Endothelial cell of umbilical vein (primary cell): Measurements from ENCODE around the gene PHACTR1. TPM values are rescaled to one million over a fixed set of nuclear protein-coding genes. Genes with fewer than 3 reads are reported as not detected.

Experiments used
- BruUV-seq: library from RNA; stranded (reverse); fragments of 400-500 nt; replicated peaks from 2 replicates; lab custom pipeline; 2021; lab: Mats Ljungman, UMichigan
- CTCF ChIA-PET: fragments of 300-600, 350-600 bp; sonication (Branson Sonifier 250); formaldehyde crosslinking; loops from one replicate; lab custom pipeline; 2021; ENCODE audit warnings: antibody characterized with exemption, inconsistent platforms; lab: Charles Lee
- POLR2A ChIA-PET: fragments of 300-600, 350-600 bp; sonication (Branson Sonifier 250); formaldehyde crosslinking; loops from one replicate; lab custom pipeline; 2021; ENCODE audit warnings: antibody characterized with exemption, inconsistent platforms; lab: Charles Lee
- DNase-seq: peaks from one replicate; pipeline ENCODE4 v3.0.0-alpha.2; 2011; ENCODE audit warnings: low read depth, low spot score
- FAIRE-seq: peaks from 2 replicates; lab custom pipeline; 2011; peaks lifted over from hg19 to GRCh38; lab: Jason Lieb, UNC
- H2AFZ ChIP-seq: 2 replicates; pipeline ENCODE4 v1.6.0; 2012; ENCODE audit warnings: low read depth, low read length, control low read depth, inconsistent platforms
- H3K27ac ChIP-seq: 2 replicates; pipeline ENCODE4 v1.5.1; 2011; ENCODE audit warnings: low read depth, mild to moderate bottlenecking, control low read depth, low read length, moderate library complexity; ENCODE audit not compliant: insufficient read depth
- H3K27me3 ChIP-seq, 2 experiments: 2 replicates each; pipeline versions ENCODE4 v1.6.0 to v1.6.1; 2011; ENCODE audit warnings: low read length in 2 of 2, mixed read lengths in 1 of 2; ENCODE audit not compliant: control insufficient read depth in 2 of 2, insufficient read depth in 2 of 2
- H3K36me3 ChIP-seq, 2 experiments: 2 replicates in 1 of 2; 3 replicates in 1 of 2; pipeline ENCODE4 v1.5.1; 2011; ENCODE audit warnings: low read length in 2 of 2, mild to moderate bottlenecking in 1 of 2, moderate library complexity in 1 of 2; ENCODE audit not compliant: control insufficient read depth in 2 of 2, insufficient read depth in 2 of 2; ENCODE audit errors: extremely low read depth in 1 of 2
- H3K4me1 ChIP-seq: 3 replicates; pipeline ENCODE4 v1.5.1; 2011; ENCODE audit warnings: mild to moderate bottlenecking, low read length; ENCODE audit not compliant: control insufficient read depth, insufficient read depth; ENCODE audit errors: extremely low read depth
- H3K4me2 ChIP-seq: 2 replicates; pipeline ENCODE4 v1.6.1; 2011; ENCODE audit warnings: low read length, control low read depth, mixed read lengths; ENCODE audit not compliant: insufficient read depth
- H3K4me3 ChIP-seq, 3 experiments: fragments of 200-600 bp in 1 of 3; sonication (generic), shearing (Covaris generic) in 1 of 3; replicated peaks in 1 of 3; 2 replicates each; pipeline ENCODE4 v1.5.1; 2011 to 2016; ENCODE audit warnings: control low read depth in 3 of 3, low read length in 3 of 3, mild to moderate bottlenecking in 2 of 3, inconsistent platforms in 1 of 3, low read depth in 1 of 3, moderate library complexity in 1 of 3; ENCODE audit not compliant: insufficient read depth in 1 of 3
- H3K79me2 ChIP-seq: 2 replicates; pipeline ENCODE4 v1.6.0; 2012; ENCODE audit warnings: low read length, inconsistent platforms; ENCODE audit not compliant: control insufficient read depth, insufficient read depth
- H3K9ac ChIP-seq: replicated peaks from 2 replicates; pipeline ENCODE3; 2011; ENCODE audit warnings: low read length, control low read depth; ENCODE audit not compliant: insufficient read depth; ENCODE audit errors: extremely low read depth
- H3K9me1 ChIP-seq: replicated peaks from 3 replicates; pipeline ENCODE4 v1.6.0; 2011; ENCODE audit warnings: mild to moderate bottlenecking, low read length; ENCODE audit not compliant: control insufficient read depth, insufficient read depth; ENCODE audit errors: extremely low read depth
- H3K9me3 ChIP-seq: replicated peaks from 2 replicates; pipeline ENCODE4 v1.5.1; 2012; ENCODE audit warnings: low read length, inconsistent platforms; ENCODE audit not compliant: control insufficient read depth, insufficient read depth
- H4K20me1 ChIP-seq: replicated peaks from 2 replicates; pipeline ENCODE3; 2011; ENCODE audit warnings: mild to moderate bottlenecking, low read length; ENCODE audit not compliant: control insufficient read depth, insufficient read depth; ENCODE audit errors: extremely low read depth
- CTCF ChIP-seq, 2 donors: IDR thresholded peaks; 1 replicate in 1 of 2; 2 replicates in 1 of 2; pipeline ENCODE4 v1.5.1; 2011; ENCODE audit warnings: low read length in 2 of 2, mild to moderate bottlenecking in 2 of 2, moderate library complexity in 2 of 2, control low read depth in 1 of 2, inconsistent platforms in 1 of 2, low read depth in 1 of 2; ENCODE audit not compliant: insufficient read depth in 1 of 2; ENCODE audit errors: extremely low read depth in 1 of 2
- EZH2 ChIP-seq: IDR thresholded peaks from 2 replicates; pipeline ENCODE4 v1.6.1; 2012; ENCODE audit warnings: borderline replicate concordance, low read depth, mild to moderate bottlenecking, moderate library complexity, low read length, inconsistent platforms; ENCODE audit not compliant: severe bottlenecking
- FOS ChIP-seq: IDR thresholded peaks from 2 replicates; pipeline ENCODE4 v1.6.1; 2011; ENCODE audit warnings: mild to moderate bottlenecking, low read length, moderate library complexity, borderline replicate concordance; ENCODE audit not compliant: insufficient read depth
- GATA2 ChIP-seq: IDR thresholded peaks from 2 replicates; pipeline ENCODE4 v1.7.0; 2011; ENCODE audit warnings: low read depth, mild to moderate bottlenecking, moderate library complexity, mixed read lengths, low read length; ENCODE audit not compliant: insufficient read length, insufficient read depth
- JUN ChIP-seq: IDR thresholded peaks from 2 replicates; pipeline ENCODE4 v1.6.1; 2011; ENCODE audit warnings: borderline replicate concordance, low read depth; ENCODE audit not compliant: insufficient read length, insufficient read depth
- MAX ChIP-seq: IDR thresholded peaks from 2 replicates; pipeline ENCODE4 v1.6.1; 2011; ENCODE audit not compliant: insufficient read depth, insufficient read length
- MYC ChIP-seq: IDR thresholded peaks from one replicate; pipeline ENCODE4 v1.6.1; 2011; ENCODE audit warnings: mild to moderate bottlenecking, low read depth, low read length
- POLR2A ChIP-seq: IDR thresholded peaks from 2 replicates; pipeline ENCODE4 v1.6.1; 2012; ENCODE audit warnings: low read depth, mild to moderate bottlenecking, control low read depth, low read length
- POLR2AphosphoS5 ChIP-seq: IDR thresholded peaks from 2 replicates; pipeline ENCODE4 v1.6.1; 2012; ENCODE audit warnings: low read depth, mild to moderate bottlenecking, control low read depth, low read length, moderate library complexity; ENCODE audit not compliant: insufficient read depth
- dilution Hi-C: fragments of 300-500 bp; cut with MboI; formaldehyde crosslinking; loops from one replicate; pipeline ENCODE4 v1.15.0; 2019; ENCODE audit warnings: low sequenced_read_pairs; ENCODE audit not compliant: extremely low pct_ligation_motif_present
- intact Hi-C: fragments of 100-400 bp; cut with micrococcal nuclease; formaldehyde crosslinking; loops from one replicate; pipeline ENCODE4 v1.10.0; 2022
- polyA plus RNA-seq, 4 experiments: library from polyadenylated mRNA; depleted of rRNA in 3 of 4; stranded (reverse) in 3 of 4; unstranded in 1 of 4; fragments of >200 nt; gene quantifications; 2 replicates each; pipeline versions ENCODE4 v1.2.1 to v1.2.3, GENCODE V29; 2011 to 2012; ENCODE audit warnings: missing spikeins in 1 of 4
- total RNA-seq: library from RNA; stranded (reverse); gene quantifications from 2 replicates; pipeline ENCODE4 v1.2.3, GENCODE V29; 2021

PHACTR1 gene
- total and polyA plus RNA-seq, 2 donors (not counting 3 experiments of a cell fraction or from before 2014, with no cell fraction given) = 2.4 to 23.2 TPM

- DNase-seq (no peak), FAIRE-seq (no peak)
- Histone ChIP-seq H3K9me3 (no peaks in the 10 kb centered on the region), H4K20me1 (no peaks in the 10 kb centered on the region), H3K4me2 (no peak overlapping the region), H2AFZ (no peak overlapping the region), H3K36me3 (no peaks in the 10 kb centered on the region), H3K9ac (no peak overlapping the region), H3K79me2 (no peaks in the 10 kb centered on the region), H3K27me3 (no peaks in the 10 kb centered on the region), H3K4me1 (peaks cover 10% of the 10 kb centered on the region), H3K27ac (no peak overlapping the region), H3K9me1 (no peaks in the 10 kb centered on the region), H3K4me3 (no peak overlapping the region)
- dilution Hi-C loops = no loop called here
- BruUV-seq = no TSS peak
- ChIA-PET CTCF (no interaction called here), POLR2A (no interaction called here)
- intact Hi-C loops = no loop called here
- TF ChIP-seq MAX (no peak), GATA2 (no peak), EZH2 (no peak), JUN (no peak), POLR2A (no peak), FOS (no peak), CTCF (IDR thresholded peaks at IDR 0.05; ENCODE audit: extremely low read depth in 1 of 2, insufficient read depth in 1 of 2, low read depth in 1 of 2, low read length in 2 of 2) (no peak), POLR2AphosphoS5 (no peak), MYC (no peak)
Measured at GRCh38 chr6:13066820-13067219, 350.3 kb downstream of the PHACTR1 start.
